Breast epithelium (tissue), 3 donors: ENCODE measurements around the gene TMEM167A.

ENCODE experiments used
- CTCF ChIP-seq, 3 donors: fragments of 450-650 bp; IDR thresholded peaks; one replicate each; pipeline ENCODE4 v1.5.1; 2016 to 2017; ENCODE audit warnings: antibody characterized with exemption in 3 of 3, mild to moderate bottlenecking in 3 of 3, moderate library complexity in 3 of 3
- POLR2AphosphoS5 ChIP-seq, 3 donors: sonication (generic); formaldehyde crosslinking; IDR thresholded peaks; one replicate each; pipeline ENCODE4 v1.6.1; 2017; ENCODE audit warnings: antibody characterized with exemption in 3 of 3

DNA sequence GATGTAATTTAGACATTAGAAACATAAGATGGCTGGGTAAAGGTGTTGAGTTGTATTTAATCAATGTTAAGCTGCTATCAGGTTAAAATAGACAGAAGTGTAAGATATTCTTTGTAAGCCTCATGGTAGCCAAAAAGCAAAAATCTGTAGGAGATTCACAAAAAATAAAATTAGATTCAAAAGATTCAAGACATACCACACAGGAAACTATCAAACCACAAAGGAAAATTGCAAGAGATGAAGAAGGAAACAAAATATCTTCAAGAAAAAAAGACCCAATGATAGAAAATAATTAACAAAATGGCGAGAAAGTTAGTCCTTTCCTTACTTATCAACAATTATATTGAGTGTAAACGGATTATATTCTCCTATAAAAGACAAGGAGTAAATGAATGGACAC, 15.4 kb upstream of the TMEM167A start:
- TF ChIP-seq CTCF (IDR thresholded peaks at IDR 0.05) (no peak), POLR2AphosphoS5 (IDR thresholded peaks at IDR 0.05) (no peak)
